RWPE2 (cell line): ENCODE measurements around the gene NAV3.

ENCODE experiments used
- ATAC-seq: fragments of 200-7000 bp; cut with Tn5 transposase; 3 replicates; pipeline ENCODE4 v1.9.1; 2021; ENCODE audit warnings: low read depth
- DNase-seq: peaks from one replicate; pipeline ENCODE4 v3.0.0-alpha.2; 2020; ENCODE audit warnings: low spot score
- H3K27ac ChIP-seq: fragments of 450-650 bp; 2 replicates; pipeline ENCODE4 v1.5.1; 2017; ENCODE audit warnings: mild to moderate bottlenecking; ENCODE audit not compliant: poor library complexity, severe bottlenecking
- H3K27me3 ChIP-seq: fragments of 250-450 bp; sonication (Bioruptor Pico); 2 replicates; pipeline ENCODE4 v1.5.1; 2021; ENCODE audit warnings: mild to moderate bottlenecking, moderate library complexity; ENCODE audit not compliant: insufficient read depth, poor library complexity, severe bottlenecking
- H3K36me3 ChIP-seq: fragments of 250-450 bp; sonication (Bioruptor Pico); 2 replicates; pipeline ENCODE4 v1.5.1; 2020; ENCODE audit warnings: low read depth, mild to moderate bottlenecking, moderate library complexity
- H3K4me1 ChIP-seq: fragments of 250-450 bp; sonication (Bioruptor Pico); 2 replicates; pipeline ENCODE4 v1.5.1; 2021; ENCODE audit warnings: mild to moderate bottlenecking, moderate library complexity; ENCODE audit not compliant: insufficient read depth, poor library complexity, severe bottlenecking
- H3K4me3 ChIP-seq: fragments of 250-450 bp; sonication (Bioruptor Pico); 2 replicates; pipeline ENCODE4 v1.5.1; 2021; ENCODE audit warnings: mild to moderate bottlenecking, moderate library complexity; ENCODE audit not compliant: severe bottlenecking
- H3K9me3 ChIP-seq: fragments of 250-450 bp; sonication (Bioruptor Pico); 2 replicates; pipeline ENCODE4 v1.5.1; 2021; ENCODE audit warnings: mild to moderate bottlenecking, moderate library complexity; ENCODE audit not compliant: severe bottlenecking
- CTCF ChIP-seq: fragments of 450-650 bp; IDR thresholded peaks from one replicate; pipeline ENCODE4 v1.5.1; 2017; ENCODE audit warnings: mild to moderate bottlenecking, moderate library complexity; ENCODE audit not compliant: poor library complexity, severe bottlenecking

NAV3 gene

GRCh38 chr12:77893918-77894317 is 63.2 kb downstream of the NAV3 start:
- TF ChIP-seq CTCF = no peak
- ATAC-seq (no peak), DNase-seq (no peak)
- no peak overlapping the region for H3K27ac ChIP-seq
- no peaks in the 10 kb centered on the region for H3K36me3 ChIP-seq
- H3K4me3 ChIP-seq = no peak overlapping the region
- H3K9me3 ChIP-seq = no peaks in the 10 kb centered on the region
- no peaks in the 10 kb centered on the region for H3K27me3 ChIP-seq
- peaks cover 3% of the 10 kb centered on the region for H3K4me1 ChIP-seq

- no peak for ATAC-seq
- no peak overlapping the region for H3K27ac ChIP-seq
- no peak for TF ChIP-seq CTCF
Observed at GRCh38 chr12:77894556-77894955, 63.9 kb downstream of the NAV3 start.

GRCh38 chr12:77895699-77896098 is 65.0 kb downstream of the NAV3 start:
- ATAC-seq (no peak), DNase-seq (no peak)
- H3K27me3 ChIP-seq = no peaks in the 10 kb centered on the region
- no peaks in the 10 kb centered on the region for H3K36me3 ChIP-seq
- no peak overlapping the region for H3K4me3 ChIP-seq
- peaks cover 3% of the 10 kb centered on the region for H3K4me1 ChIP-seq
- H3K27ac ChIP-seq = no peak overlapping the region
- H3K9me3 ChIP-seq = no peaks in the 10 kb centered on the region
- no peak for TF ChIP-seq CTCF

More at GRCh38 chr12:77894556-77894955, 63.9 kb downstream of the NAV3 start:
- no peak overlapping the region for H3K4me3 ChIP-seq
- DNase-seq = no peak
- no peaks in the 10 kb centered on the region for H3K9me3 ChIP-seq
- H3K4me1 ChIP-seq = peaks cover 3% of the 10 kb centered on the region
- no peaks in the 10 kb centered on the region for H3K36me3 ChIP-seq
- H3K27me3 ChIP-seq = no peaks in the 10 kb centered on the region

- H3K36me3 ChIP-seq = no peaks in the 10 kb centered on the region
- no peak for ATAC-seq
- no peak overlapping the region for H3K4me3 ChIP-seq
- DNase-seq = no peak
- H3K27ac ChIP-seq = no peak overlapping the region
- no peak for TF ChIP-seq CTCF
- peaks cover 3% of the 10 kb centered on the region for H3K27me3 ChIP-seq
- H3K4me1 ChIP-seq = no peaks in the 10 kb centered on the region
- no peaks in the 10 kb centered on the region for H3K9me3 ChIP-seq
Observed at GRCh38 chr12:77907936-77908335, 77.2 kb downstream of the NAV3 start.

- Histone ChIP-seq H3K9me3 (no peaks in the 10 kb centered on the region), H3K27me3 (no peaks in the 10 kb centered on the region), H3K27ac (no peak overlapping the region), H3K4me1 (peaks cover 2% of the 10 kb centered on the region), H3K36me3 (no peaks in the 10 kb centered on the region), H3K4me3 (no peak overlapping the region)
- ATAC-seq = no peak
- DNase-seq = no peak
- no peak for TF ChIP-seq CTCF
Observed at GRCh38 chr12:77914081-77914488, 83.4 kb downstream of the NAV3 start.
